GM18505 (cell line): ENCODE measurements around the gene PMF1.

Experiments used
- ATAC-seq: cut with Tn5 transposase; IDR thresholded peaks from one replicate; pipeline ENCODE4 v1.9.1; 2021; ENCODE audit not compliant: unreplicated experiment
- POLR2A ChIP-seq: IDR thresholded peaks from 4 replicates; pipeline ENCODE4 v1.6.1; 2011; ENCODE audit warnings: borderline replicate concordance; ENCODE audit not compliant: insufficient read depth, insufficient read length; ENCODE audit errors: extremely low read depth

PMF1 gene

GRCh38 chr1:156242738-156243137 lies 29.9 kb downstream of the PMF1 start:
- ATAC-seq: no peak
- TF ChIP-seq POLR2A: no peak

GRCh38 chr1:156244126-156244525 lies 31.3 kb downstream of the PMF1 start:
- ATAC-seq: no peak
- TF ChIP-seq POLR2A: no peak

GRCh38 chr1:156244712-156245111 lies 31.9 kb downstream of the PMF1 start:
- TF ChIP-seq POLR2A: no peak
- no peak for ATAC-seq

- peak; percentile 29 for TF ChIP-seq POLR2A
These were observed 32.8 kb downstream of the PMF1 start for GRCh38 chr1:156245451-156246232.

GRCh38 chr1:156246241-156246780 lies 33.5 kb downstream of the PMF1 start:
- no peak for TF ChIP-seq POLR2A
- ATAC-seq: no peak

More at GRCh38 chr1:156245451-156246232, 32.8 kb downstream of the PMF1 start:
- no peak for ATAC-seq

- no peak for TF ChIP-seq POLR2A
- ATAC-seq: no peak
These were observed 34.1 kb downstream of the PMF1 start for GRCh38 chr1:156246781-156247459.

GRCh38 chr1:156247460-156248322 lies 34.9 kb downstream of the PMF1 start, which contains the start of gene PAQR6:
Gene PAQR6 (minus strand): TSS chr1:156248056. CDS start chr1:156246731, 1,325 bp downstream.
- ATAC-seq: no peak
- TF ChIP-seq POLR2A: no peak

- TF ChIP-seq POLR2A: no peak
- no peak for ATAC-seq
These were observed 35.5 kb downstream of the PMF1 start for GRCh38 chr1:156248323-156248683.

GRCh38 chr1:156249593-156249992 lies 36.8 kb downstream of the PMF1 start:
- no peak for TF ChIP-seq POLR2A
- ATAC-seq: no peak

- ATAC-seq: no peak
- no peak for TF ChIP-seq POLR2A
These were observed 38.7 kb downstream of the PMF1 start for GRCh38 chr1:156251527-156251926.

- ATAC-seq: no peak
- TF ChIP-seq POLR2A: no peak
These were observed 40.8 kb downstream of the PMF1 start for GRCh38 chr1:156253634-156254033.

- ATAC-seq: no peak
- no peak for TF ChIP-seq POLR2A
These were observed 44.9 kb downstream of the PMF1 start for GRCh38 chr1:156257711-156258110.

GRCh38 chr1:156258859-156259258 lies 46.1 kb downstream of the PMF1 start:
- no peak for ATAC-seq
- no peak for TF ChIP-seq POLR2A
